GM12878 (cell line): ENCODE data around the gene LSM14A. TPM values are rescaled to one million over a fixed set of nuclear protein-coding genes. Genes with fewer than 3 reads are reported as not detected.
A peak's percentile ranks its signal among the peaks of the same experiment; 100 is the strongest.

Source experiments
- ATAC-seq: fragments of 200-7000 bp; cut with Tn5 transposase; 3 replicates; pipeline ENCODE4 v1.9.1; 2020; ENCODE audit warnings: mild to moderate bottlenecking, moderate library complexity
- BruUV-seq: library from RNA; stranded (reverse); fragments of 400-500 nt; replicated peaks from 2 replicates; lab custom pipeline; 2021; lab: Mats Ljungman, UMichigan
- CTCF ChIA-PET: fragments of 300-600 bp; sonication (Branson Sonifier 250); formaldehyde crosslinking; extraction: SDS; loops from one replicate; lab custom pipeline; 2021; ENCODE audit warnings: inconsistent platforms; lab: Yijun Ruan, JAX
- POLR2A ChIA-PET: fragments of 350-600 bp; formaldehyde crosslinking; extraction: SDS; loops from one replicate; lab custom pipeline; 2021; ENCODE audit warnings: inconsistent platforms; lab: Charles Lee
- RAD21 ChIA-PET: fragments of 300-600 bp; sonication (Branson Sonifier 250); formaldehyde crosslinking; loops from one replicate; lab custom pipeline; 2023; ENCODE audit warnings: antibody characterized with exemption; ENCODE audit not compliant: unreplicated experiment; lab: Charles Lee
- SMC1A ChIA-PET: fragments of 300-600 bp; sonication (Branson Sonifier 250); formaldehyde crosslinking; loops from one replicate; lab custom pipeline; 2023; ENCODE audit not compliant: unreplicated experiment, uncharacterized antibody; lab: Charles Lee
- DNase-seq: peaks from one replicate; pipeline ENCODE4 v3.0.0-alpha.2; 2011; ENCODE audit warnings: low read depth, low spot score
- FAIRE-seq: peaks from 3 replicates; lab custom pipeline; 2011; peaks lifted over from hg19 to GRCh38; lab: Jason Lieb, UNC
- H2AFZ ChIP-seq: 2 replicates; pipeline ENCODE4 v1.6.0; 2011; ENCODE audit warnings: low read depth, low read length, control low read depth; ENCODE audit not compliant: control insufficient read depth
- H3K27ac ChIP-seq: 2 replicates; pipeline ENCODE4 v1.5.1; 2011; ENCODE audit warnings: control low read depth; ENCODE audit not compliant: control insufficient read depth, insufficient read depth
- H3K27me3 ChIP-seq, 2 experiments: replicated peaks in 1 of 2; 2 replicates each; pipeline versions ENCODE4 v1.6.0 to v1.6.1; 2011; ENCODE audit warnings: low read length in 1 of 2; ENCODE audit not compliant: control insufficient read depth in 2 of 2, insufficient read depth in 2 of 2
- H3K36me3 ChIP-seq, 2 experiments: 2 replicates each; pipeline ENCODE4 v1.5.1; 2011; ENCODE audit warnings: low read length in 1 of 2; ENCODE audit not compliant: control insufficient read depth in 2 of 2, insufficient read depth in 2 of 2
- H3K4me1 ChIP-seq: 2 replicates; pipeline ENCODE4 v1.6.1; 2011; ENCODE audit warnings: mild to moderate bottlenecking, low read length, moderate library complexity, mixed read lengths; ENCODE audit not compliant: control insufficient read depth, insufficient read depth
- H3K4me2 ChIP-seq: 2 replicates; pipeline ENCODE4 v1.6.0; 2011; ENCODE audit warnings: control low read depth; ENCODE audit not compliant: control insufficient read depth, insufficient read depth
- H3K4me3 ChIP-seq: fragments of 200-600 bp; sonication (generic); 2 replicates; pipeline ENCODE4 v1.5.1; 2016
- H3K79me2 ChIP-seq: 2 replicates; pipeline ENCODE4 v1.6.0; 2011; ENCODE audit warnings: low read length; ENCODE audit not compliant: control insufficient read depth, insufficient read depth
- H3K9ac ChIP-seq: 2 replicates; pipeline ENCODE4 v1.8.0; 2011; ENCODE audit warnings: low read length, control low read depth, mixed read lengths; ENCODE audit not compliant: control insufficient read depth, insufficient read depth
- H3K9me3 ChIP-seq: replicated peaks from 3 replicates; pipeline ENCODE4 v1.5.1; 2011; ENCODE audit warnings: mild to moderate bottlenecking, low read length; ENCODE audit not compliant: control insufficient read depth, insufficient read depth
- H4K20me1 ChIP-seq: 2 replicates; pipeline ENCODE4 v1.6.0; 2011; ENCODE audit not compliant: control insufficient read depth, insufficient read depth
- NFYA ChIP-seq: IDR thresholded peaks from 2 replicates; pipeline ENCODE4 v1.6.1; 2011; ENCODE audit warnings: low read depth, mild to moderate bottlenecking, low read length, improper control_type of control experiment, borderline replicate concordance
- TCF7 ChIP-seq: IDR thresholded peaks from 2 replicates; pipeline ENCODE4 v1.6.1; 2014; ENCODE audit warnings: antibody characterized with exemption, borderline replicate concordance
- WRNIP1 ChIP-seq: IDR thresholded peaks from 2 replicates; pipeline ENCODE4 v1.6.1; 2011; ENCODE audit warnings: low read depth, low read length, improper control_type of control experiment, borderline replicate concordance
- ZBTB40 ChIP-seq: fragments of 450-650 bp; IDR thresholded peaks from 2 replicates; pipeline ENCODE4 v1.6.1; 2016; ENCODE audit warnings: mild to moderate bottlenecking, moderate library complexity, borderline replicate concordance
- WGBS: methylation state at CpG from one replicate; pipeline ENCODE4 v1.1.6; 2016; ENCODE audit warnings: low lambda C conversion rate; ENCODE audit not compliant: insufficient replicate concordance, insufficient coverage; ENCODE audit errors: missing lambda C conversion rate; 5-methylcytosine and 5-hydroxymethylcytosine counted together
- in situ Hi-C: fragments of 300-500 bp; cut with MboI; formaldehyde crosslinking; loops from 9 replicates; pipeline ENCODE4 v1.14.3; 2018; ENCODE audit warnings: mixed read lengths
- intact Hi-C: fragments of 100-400 bp; cut with micrococcal nuclease; formaldehyde crosslinking; loops from one replicate; pipeline ENCODE4 v1.14.2; 2022; ENCODE audit not compliant: unreplicated experiment
- polyA plus RNA-seq, 11 experiments: library from polyadenylated mRNA; depleted of rRNA in 4 of 11; unstranded in 6 of 11; stranded (reverse) in 5 of 11; fragments of >200 nt; fragmentation: Nextera tagmentation in 4 of 11; fragmentation: Illumina TruSeq in 1 of 11; extraction: Ambion mirVana in 4 of 11; extraction: Trizol in 1 of 11; gene quantifications; 1 replicate in 1 of 11; 2 replicates in 10 of 11; pipeline versions ENCODE4 v1.2.1 to v1.2.3, GENCODE V29; 2011 to 2016; ENCODE audit warnings: inconsistent platforms in 2 of 11, missing spikeins in 2 of 11, low read depth in 1 of 11
- total RNA-seq, 4 experiments: library from RNA; depleted of rRNA in 3 of 4; stranded (reverse); fragments of >200 nt in 3 of 4; fragmentation: Illumina TruSeq in 1 of 4; extraction: Trizol in 1 of 4; gene quantifications; 2 replicates each; pipeline versions ENCODE4 v1.2.1 to v1.2.3, GENCODE V29; 2013 to 2021

LSM14A gene
- total and polyA plus RNA-seq, 10 of the 15 experiments (the other 5 are each of a cell fraction or from before 2014, with no cell fraction given), result 21.9 to 193 (median 89.4) TPM

- intact Hi-C loops, result loop anchor here (10.0 kb wide), 1 partner anchor 244 kb away; the partner anchor contains the start of gene UBA2
- Histone ChIP-seq H3K4me3 (no peak overlapping the region), H3K9me3 (no peaks in the 10 kb centered on the region), H4K20me1 (0 out of 2 replicates have a peak, but pooled peaks cover 1% of the 10 kb centered on the region), H3K27me3 (no peaks in the 10 kb centered on the region), H3K79me2 (peaks cover 97% of the 10 kb centered on the region), H2AFZ (no peak overlapping the region), H3K36me3 (peaks cover 0 to 6% of the 10 kb centered on the region in 2 experiments; a peak in 3 of 4 replicates), H3K27ac (no peak overlapping the region), H3K9ac (no peak overlapping the region), H3K4me2 (0 out of 2 replicates have a peak overlapping the region, but pooled peaks have one; percentile 20), H3K4me1 (peaks cover 3% of the 10 kb centered on the region)
- WGBS, result 60% methylated on average over 5 of the region's 5 CpGs
- BruUV-seq, result no TSS peak
- ChIA-PET RAD21 (interaction anchor here (0.6 kb wide), 1 partner anchor 51 kb away, joined by 3 read pairs; no protein-coding TSS in a partner anchor), SMC1A (no interaction called here), POLR2A (interaction anchor here (0.6 kb wide), 1 partner anchor 76 kb away, joined by 3 read pairs; no protein-coding TSS in a partner anchor), CTCF (interaction anchor here (1.2 kb wide), 1 partner anchor 41 kb away, joined by 3 read pairs; no protein-coding TSS in a partner anchor)
- ATAC-seq (no peak), FAIRE-seq (no peak), DNase-seq (no peak)
- TF ChIP-seq WRNIP1 (no peak), NFYA (no peak), TCF7 (no peak), ZBTB40 (no peak)
- in situ Hi-C loops, result no loop called here
Observed at GRCh38 chr19:34181111-34181864, 9.0 kb downstream of the LSM14A start.
